Kidney epithelial cell (primary cell): Measurements from ENCODE around the gene ANKRD33. TPM values are rescaled to one million over a fixed set of nuclear protein-coding genes. Genes with fewer than 3 reads are reported as not detected.

ENCODE experiments used
- DNase-seq: peaks from one replicate; pipeline ENCODE4 v3.0.0-alpha.2; 2010; ENCODE audit warnings: low read depth
- H3K27me3 ChIP-seq: 2 replicates; pipeline ENCODE4 v1.6.0; 2011; ENCODE audit warnings: low read length; ENCODE audit not compliant: control insufficient read depth, insufficient read depth
- H3K36me3 ChIP-seq: 2 replicates; pipeline ENCODE4 v1.5.1; 2011; ENCODE audit warnings: low read length; ENCODE audit not compliant: control insufficient read depth, insufficient read depth
- H3K4me3 ChIP-seq: 2 replicates; pipeline ENCODE4 v1.5.1; 2011; ENCODE audit warnings: low read depth, mild to moderate bottlenecking, control low read depth, low read length
- CTCF ChIP-seq: IDR thresholded peaks from 2 replicates; pipeline ENCODE4 v1.5.1; 2011; ENCODE audit warnings: mild to moderate bottlenecking, moderate library complexity, low read length, control low read depth, inconsistent platforms; ENCODE audit not compliant: insufficient read depth, poor library complexity, severe bottlenecking
- total RNA-seq: library from RNA; depleted of rRNA; stranded (reverse); fragments of >200 nt; gene quantifications from 2 replicates; pipeline ENCODE4 v1.2.3, GENCODE V29; 2015

ANKRD33 gene
- total RNA-seq, 1 donor from 2014 or later, result not detected

- no peak overlapping the region for H3K4me3 ChIP-seq
- H3K36me3 ChIP-seq, result no peaks in the 10 kb centered on the region
- no peaks in the 10 kb centered on the region for H3K27me3 ChIP-seq
- no peak for DNase-seq
- no peak for TF ChIP-seq CTCF
These were observed 43.0 kb upstream of the ANKRD33 start for GRCh38 chr12:51844854-51845253.

- no peak for TF ChIP-seq CTCF
- H3K4me3 ChIP-seq, result no peak overlapping the region
- H3K27me3 ChIP-seq, result no peaks in the 10 kb centered on the region
- no peak for DNase-seq
- no peaks in the 10 kb centered on the region for H3K36me3 ChIP-seq
These were observed 42.4 kb upstream of the ANKRD33 start for GRCh38 chr12:51845482-51845881.

GRCh38 chr12:51846271-51846691 lies 41.6 kb upstream of the ANKRD33 start:
- no peak for TF ChIP-seq CTCF
- Histone ChIP-seq H3K4me3 (no peak overlapping the region), H3K36me3 (no peaks in the 10 kb centered on the region), H3K27me3 (no peaks in the 10 kb centered on the region)
- DNase-seq, result no peak

GRCh38 chr12:51846911-51847642 lies 40.8 kb upstream of the ANKRD33 start:
- Histone ChIP-seq H3K4me3 (peak overlapping the region; percentile 67), H3K27me3 (no peaks in the 10 kb centered on the region), H3K36me3 (no peaks in the 10 kb centered on the region)
- no peak for TF ChIP-seq CTCF
- no peak for DNase-seq

- no peaks in the 10 kb centered on the region for H3K27me3 ChIP-seq
- H3K4me3 ChIP-seq, result peak overlapping the region; percentile 67
- no peaks in the 10 kb centered on the region for H3K36me3 ChIP-seq
- no peak for TF ChIP-seq CTCF
- DNase-seq, result no peak
These were observed 40.1 kb upstream of the ANKRD33 start for GRCh38 chr12:51847643-51848325.
